Measurements from ENCODE around the gene MAPRE2.

DNA sequence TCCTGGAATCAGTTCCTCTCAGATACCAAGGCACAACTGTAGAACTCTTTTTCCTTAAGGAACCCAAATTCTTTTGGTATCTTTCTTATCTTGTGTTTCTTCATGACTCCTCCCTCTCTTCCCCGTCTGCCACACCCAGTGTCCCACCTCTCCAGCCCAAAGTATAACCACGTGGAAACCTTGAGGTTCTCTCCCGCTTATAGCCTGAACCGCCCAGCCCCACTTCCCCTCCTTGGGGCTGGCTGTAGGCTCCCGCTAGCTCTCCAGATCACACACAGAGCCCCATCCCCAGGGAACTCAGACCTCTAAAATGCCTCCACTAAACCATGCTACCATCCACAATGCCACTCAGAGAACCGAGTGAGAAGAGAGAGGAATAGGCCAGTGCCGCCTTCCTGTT lies 87.5 kb downstream of the MAPRE2 start:
- TF ChIP-seq, protein P1, sequence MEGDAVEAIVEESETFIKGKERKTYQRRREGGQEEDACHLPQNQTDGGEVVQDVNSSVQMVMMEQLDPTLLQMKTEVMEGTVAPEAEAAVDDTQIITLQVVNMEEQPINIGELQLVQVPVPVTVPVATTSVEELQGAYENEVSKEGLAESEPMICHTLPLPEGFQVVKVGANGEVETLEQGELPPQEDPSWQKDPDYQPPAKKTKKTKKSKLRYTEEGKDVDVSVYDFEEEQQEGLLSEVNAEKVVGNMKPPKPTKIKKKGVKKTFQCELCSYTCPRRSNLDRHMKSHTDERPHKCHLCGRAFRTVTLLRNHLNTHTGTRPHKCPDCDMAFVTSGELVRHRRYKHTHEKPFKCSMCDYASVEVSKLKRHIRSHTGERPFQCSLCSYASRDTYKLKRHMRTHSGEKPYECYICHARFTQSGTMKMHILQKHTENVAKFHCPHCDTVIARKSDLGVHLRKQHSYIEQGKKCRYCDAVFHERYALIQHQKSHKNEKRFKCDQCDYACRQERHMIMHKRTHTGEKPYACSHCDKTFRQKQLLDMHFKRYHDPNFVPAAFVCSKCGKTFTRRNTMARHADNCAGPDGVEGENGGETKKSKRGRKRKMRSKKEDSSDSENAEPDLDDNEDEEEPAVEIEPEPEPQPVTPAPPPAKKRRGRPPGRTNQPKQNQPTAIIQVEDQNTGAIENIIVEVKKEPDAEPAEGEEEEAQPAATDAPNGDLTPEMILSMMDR (IDR thresholded peaks at IDR 0.05), result no peak
- TF ChIP-seq POLR2A (IDR thresholded peaks at IDR 0.05) (no peak), EP300 (IDR thresholded peaks at IDR 0.05) (no peak)

All from upper lobe of left lung (tissue), 4 donors.